CD14-positive monocyte (primary cell): ENCODE results near the gene CD81. TPM values are rescaled to one million over a fixed set of nuclear protein-coding genes. Genes with fewer than 3 reads are reported as not detected.
A peak's percentile ranks its signal among the peaks of the same experiment; 100 is the strongest.

Experiments used
- DNase-seq, 3 donors: peaks; one replicate each; pipeline ENCODE4 v3.0.0-alpha.2; 2011 to 2022
- H2AFZ ChIP-seq: 2 replicates; pipeline ENCODE4 v1.6.0; 2012; ENCODE audit warnings: mild to moderate bottlenecking, low read depth, low read length, inconsistent platforms; ENCODE audit not compliant: insufficient read depth, poor library complexity, severe bottlenecking
- H3K27ac ChIP-seq, 2 donors: 1 replicate in 1 of 2; 2 replicates in 1 of 2; pipeline ENCODE4 v1.5.1; 2012 to 2013; ENCODE audit warnings: low read length in 2 of 2, control low read depth in 1 of 2, inconsistent platforms in 1 of 2, low read depth in 1 of 2, mild to moderate bottlenecking in 1 of 2
- H3K27me3 ChIP-seq, 2 donors: one replicate each; pipeline versions ENCODE4 v1.6.0 to v1.6.1; 2011 to 2013; ENCODE audit warnings: low read length in 2 of 2; ENCODE audit not compliant: control insufficient read depth in 2 of 2, insufficient read depth in 2 of 2
- H3K36me3 ChIP-seq, 2 donors: replicated peaks in 1 of 2; 1 replicate in 1 of 2; 2 replicates in 1 of 2; pipeline versions ENCODE4 v1.5.1 to v1.6.1; 2012 to 2013; ENCODE audit warnings: low read length in 2 of 2, control low read depth in 1 of 2, inconsistent platforms in 1 of 2, mild to moderate bottlenecking in 1 of 2; ENCODE audit not compliant: insufficient read depth in 2 of 2, control insufficient read depth in 1 of 2
- H3K4me1 ChIP-seq, 2 donors: 1 replicate in 1 of 2; 2 replicates in 1 of 2; pipeline versions ENCODE4 v1.5.1 to v1.6.1; 2012 to 2013; ENCODE audit warnings: low read length in 2 of 2, control low read depth in 1 of 2, inconsistent platforms in 1 of 2, mild to moderate bottlenecking in 1 of 2, moderate library complexity in 1 of 2; ENCODE audit not compliant: insufficient read depth in 2 of 2, control insufficient read depth in 1 of 2
- H3K4me2 ChIP-seq: replicated peaks from 2 replicates; pipeline ENCODE3; 2012; ENCODE audit warnings: low read length, moderate library complexity, mild to moderate bottlenecking; ENCODE audit not compliant: poor library complexity, severe bottlenecking; ENCODE audit errors: extremely low read depth
- H3K4me3 ChIP-seq, 3 experiments: fragments of 200-600 bp in 1 of 3; sonication (generic) in 1 of 3; replicated peaks in 1 of 3; 1 replicate in 2 of 3; 2 replicates in 1 of 3; pipeline ENCODE4 v1.5.1; 2011 to 2013; ENCODE audit warnings: low read length in 3 of 3, mild to moderate bottlenecking in 3 of 3, control low read depth in 2 of 3, low read depth in 2 of 3, inconsistent platforms in 1 of 3, moderate library complexity in 1 of 3
- H3K79me2 ChIP-seq: 2 replicates; pipeline ENCODE4 v1.6.0; 2012; ENCODE audit warnings: mild to moderate bottlenecking, control low read depth, inconsistent platforms, low read length, moderate library complexity; ENCODE audit not compliant: insufficient read depth
- H3K9ac ChIP-seq: 2 replicates; pipeline ENCODE4 v1.6.0; 2017; ENCODE audit warnings: low read length, mild to moderate bottlenecking; ENCODE audit not compliant: insufficient read depth, poor library complexity, severe bottlenecking
- H3K9me3 ChIP-seq, 2 donors: replicated peaks in 1 of 2; 1 replicate in 1 of 2; 2 replicates in 1 of 2; pipeline versions ENCODE4 v1.5.1 to v1.6.1; 2012 to 2013; ENCODE audit warnings: low read length in 2 of 2, control low read depth in 1 of 2; ENCODE audit not compliant: control insufficient read depth in 1 of 2, insufficient read depth in 1 of 2
- H4K20me1 ChIP-seq: 2 replicates; pipeline ENCODE4 v1.6.0; 2012; ENCODE audit warnings: mild to moderate bottlenecking, low read length, control low read depth, moderate library complexity; ENCODE audit not compliant: insufficient read depth
- H3K27ac Mint-ChIP-seq, 7 donors: one replicate each; pipeline ENCODE4 v1.8.0; 2020; ENCODE audit warnings: mild to moderate bottlenecking in 7 of 7, mixed read lengths in 7 of 7, moderate library complexity in 6 of 7, inconsistent platforms in 2 of 7
- H3K27me3 Mint-ChIP-seq, 3 donors: one replicate each; pipeline ENCODE4 v1.8.0; 2021 to 2022; ENCODE audit warnings: low read depth in 3 of 3, mild to moderate bottlenecking in 3 of 3, mixed read lengths in 3 of 3, moderate library complexity in 3 of 3, inconsistent platforms in 1 of 3
- H3K36me3 Mint-ChIP-seq, 2 donors: one replicate each; pipeline ENCODE4 v1.8.0; 2020; ENCODE audit warnings: mixed read lengths in 2 of 2, inconsistent platforms in 1 of 2, mild to moderate bottlenecking in 1 of 2
- H3K4me1 Mint-ChIP-seq: one replicate; pipeline ENCODE4 v1.8.0; 2020; ENCODE audit warnings: mild to moderate bottlenecking, mixed read lengths
- H3K4me3 Mint-ChIP-seq, 2 donors: one replicate each; pipeline ENCODE4 v1.8.0; 2020; ENCODE audit warnings: mild to moderate bottlenecking in 2 of 2, mixed read lengths in 2 of 2, moderate library complexity in 1 of 2
- H3K9me3 Mint-ChIP-seq, 7 donors: one replicate each; pipeline ENCODE4 v1.8.0; 2020 to 2022; ENCODE audit warnings: mixed read lengths in 7 of 7, mild to moderate bottlenecking in 6 of 7, moderate library complexity in 6 of 7, inconsistent platforms in 2 of 7
- CTCF ChIP-seq: fragments of 200-600 bp; IDR thresholded peaks from one replicate; pipeline ENCODE4 v1.8.0; 2022; ENCODE audit warnings: antibody characterized with exemption, mild to moderate bottlenecking
- WGBS: methylation state at CpG from one replicate; pipeline ENCODE4 v1.1.5; 2013; ENCODE audit warnings: missing lambda C conversion rate; ENCODE audit not compliant: insufficient coverage; 5-methylcytosine and 5-hydroxymethylcytosine counted together
- intact Hi-C, 2 donors: fragments of 100-400 bp; cut with micrococcal nuclease; formaldehyde crosslinking; loops; one replicate each; pipeline versions ENCODE4 v1.15.0 to v1.15.1; 2023
- polyA plus RNA-seq, 3 donors: library from polyadenylated mRNA; depleted of rRNA in 1 of 3; unstranded in 2 of 3; stranded (reverse) in 1 of 3; fragments of 300-500 nt in 2 of 3; fragments of >200 nt in 1 of 3; fragmentation: Illumina TruSeq in 2 of 3; gene quantifications; 1 replicate in 2 of 3; 2 replicates in 1 of 3; pipeline ENCODE4 v1.2.3, GENCODE V29; 2012 to 2021

The CD81 gene
- polyA plus RNA-seq, 3 donors, result 3.2 to 74.9 (median 12.3) TPM

GRCh38 chr11:2380396-2380795, 3.3 kb downstream of the CD81 start:
- Histone ChIP-seq H4K20me1 (peaks cover 70% of the 10 kb centered on the region), H3K4me1 (peaks cover 60 to 69% of the 10 kb centered on the region in 2 donors), H3K27me3 (peaks cover 0 to 12% of the 10 kb centered on the region in 2 donors), H3K79me2 (peaks cover 39% of the 10 kb centered on the region), H3K36me3 (no peaks in the 10 kb centered on the region), H3K27ac (peak overlapping the region; percentile 27 to 45), H3K4me2 (peak overlapping the region; percentile 52), H3K9ac (peak overlapping the region; percentile 10), H3K9me3 (no peaks in the 10 kb centered on the region), H3K4me3 (peak overlapping the region in 1 of 3 experiments; percentile 12), H2AFZ (no peak overlapping the region)
- peaks cover 56% of the 10 kb centered on the region for H3K4me1 Mint-ChIP-seq
- WGBS, result 92% methylated on average over 13 of the region's 13 CpGs
- peaks cover 0 to 3% (median 0%) of the 10 kb centered on the region in 7 donors for H3K9me3 Mint-ChIP-seq
- peak overlapping the region in 6 of 7 donors; percentile 70 to 94 (median 84) for H3K27ac Mint-ChIP-seq
- H3K27me3 Mint-ChIP-seq, result peaks cover 18 to 27% (median 21%) of the 10 kb centered on the region in 3 donors
- intact Hi-C loops, result no loop called here
- H3K4me3 Mint-ChIP-seq, result peak overlapping the region; percentile 59 to 73
- peaks cover 3 to 5% of the 10 kb centered on the region in 2 donors for H3K36me3 Mint-ChIP-seq
- DNase-seq, result no peak
- TF ChIP-seq CTCF, result no peak

GRCh38 chr11:2380807-2381350, 3.8 kb downstream of the CD81 start:
- Histone ChIP-seq H4K20me1 (peaks cover 75% of the 10 kb centered on the region), H3K4me2 (peak overlapping the region; percentile 52), H3K9me3 (no peaks in the 10 kb centered on the region), H3K36me3 (no peaks in the 10 kb centered on the region), H3K9ac (peak overlapping the region; percentile 10), H3K4me3 (peak overlapping the region in 1 of 3 experiments; percentile 12), H3K27ac (peak overlapping the region; percentile 27 to 45), H3K79me2 (peaks cover 39% of the 10 kb centered on the region), H3K27me3 (peaks cover 0 to 12% of the 10 kb centered on the region in 2 donors), H2AFZ (no peak overlapping the region), H3K4me1 (peaks cover 60 to 69% of the 10 kb centered on the region in 2 donors)
- no peak for TF ChIP-seq CTCF
- Mint-ChIP-seq H3K9me3 (peaks cover 0 to 3% (median 0%) of the 10 kb centered on the region in 7 donors), H3K27ac (peak overlapping the region; percentile 48 to 94 (median 81)), H3K4me3 (peak overlapping the region; percentile 59 to 73), H3K36me3 (peaks cover 3 to 8% of the 10 kb centered on the region in 2 donors), H3K4me1 (peaks cover 56% of the 10 kb centered on the region), H3K27me3 (peaks cover 15 to 23% (median 17%) of the 10 kb centered on the region in 3 donors)
- DNase-seq, result peak; percentile 80 to 91 (median 85)
- intact Hi-C loops, result no loop called here
- WGBS, result 32% methylated on average over 20 of the region's 20 CpGs
